Ishikawa (cell line): ENCODE results near the gene DNAH17.

ENCODE experiments used
- CEBPB ChIP-seq: IDR thresholded peaks from 2 replicates; pipeline ENCODE4 v1.6.1; 2012
- CREB1 ChIP-seq: IDR thresholded peaks from 2 replicates; pipeline ENCODE4 v1.6.1; 2012; ENCODE audit warnings: low read depth
- EGR1 ChIP-seq: IDR thresholded peaks from 2 replicates; pipeline ENCODE4 v1.6.1; 2012
- EP300 ChIP-seq: IDR thresholded peaks from 2 replicates; pipeline ENCODE4 v1.6.1; 2012; ENCODE audit warnings: borderline replicate concordance
- FOXM1 ChIP-seq: IDR thresholded peaks from 2 replicates; pipeline ENCODE4 v1.6.1; 2012; ENCODE audit warnings: low read depth, borderline replicate concordance
- NFIC ChIP-seq: IDR thresholded peaks from 2 replicates; pipeline ENCODE4 v1.6.1; 2012
- RAD21 ChIP-seq: IDR thresholded peaks from 2 replicates; pipeline ENCODE4 v1.6.1; 2012; ENCODE audit warnings: low read depth
- REST ChIP-seq: IDR thresholded peaks from 2 replicates; pipeline ENCODE4 v1.6.1; 2012; ENCODE audit warnings: low read depth, mild to moderate bottlenecking
- TAF1 ChIP-seq: IDR thresholded peaks from 2 replicates; pipeline ENCODE4 v1.6.1; 2012; ENCODE audit warnings: low read depth, mild to moderate bottlenecking
- TCF12 ChIP-seq: IDR thresholded peaks from 2 replicates; pipeline ENCODE4 v1.6.1; 2012; ENCODE audit warnings: low read depth
- TEAD4 ChIP-seq: IDR thresholded peaks from 2 replicates; pipeline ENCODE4 v1.6.1; 2012
- USF1 ChIP-seq: IDR thresholded peaks from 2 replicates; pipeline ENCODE4 v1.6.1; 2012
- YY1 ChIP-seq: IDR thresholded peaks from 2 replicates; pipeline ENCODE4 v1.6.1; 2012; ENCODE audit warnings: low read depth
- ZBTB7A ChIP-seq: IDR thresholded peaks from 2 replicates; pipeline ENCODE4 v1.6.1; 2012; ENCODE audit warnings: low read depth
- TF ChIP-seq, protein P1 (sequence below): IDR thresholded peaks from 2 replicates; pipeline ENCODE4 v1.6.1; 2012

The DNAH17 gene

DNA sequence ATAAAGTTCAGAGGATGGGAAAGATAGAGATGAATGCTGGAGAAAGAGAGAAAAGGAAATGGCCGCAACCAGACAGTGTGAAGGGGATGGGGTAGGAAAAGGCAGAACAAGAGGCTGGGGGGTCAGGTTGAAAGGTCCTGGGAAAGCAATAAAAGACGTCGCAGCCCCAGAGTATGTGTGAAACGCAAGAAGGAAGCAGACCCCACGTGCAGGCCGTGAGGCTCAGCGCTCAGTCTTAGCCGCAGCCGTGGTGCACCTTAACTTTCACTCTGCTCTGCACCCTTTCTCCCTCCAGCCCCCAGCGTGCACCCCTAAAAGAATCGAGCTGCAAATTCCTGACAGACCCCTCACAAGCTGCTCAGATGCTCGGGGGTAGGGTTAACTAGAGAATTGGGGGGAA lies 1.9 kb downstream of the DNAH17 start:
- TF ChIP-seq CEBPB (no peak), EGR1 (no peak), REST (no peak), CREB1 (no peak), TAF1 (no peak), RAD21 (no peak), FOXM1 (no peak), EP300 (no peak), YY1 (no peak), NFIC (no peak), USF1 (no peak), TEAD4 (no peak), TCF12 (no peak), ZBTB7A (no peak)
- TF ChIP-seq, protein P1, sequence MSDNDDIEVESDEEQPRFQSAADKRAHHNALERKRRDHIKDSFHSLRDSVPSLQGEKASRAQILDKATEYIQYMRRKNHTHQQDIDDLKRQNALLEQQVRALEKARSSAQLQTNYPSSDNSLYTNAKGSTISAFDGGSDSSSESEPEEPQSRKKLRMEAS = no peak

- peak; percentile 57 for TF ChIP-seq RAD21
- TF ChIP-seq, protein P1 = no peak
Measured at GRCh38 chr17:78573955-78574354, 3.2 kb downstream of the DNAH17 start.

DNA sequence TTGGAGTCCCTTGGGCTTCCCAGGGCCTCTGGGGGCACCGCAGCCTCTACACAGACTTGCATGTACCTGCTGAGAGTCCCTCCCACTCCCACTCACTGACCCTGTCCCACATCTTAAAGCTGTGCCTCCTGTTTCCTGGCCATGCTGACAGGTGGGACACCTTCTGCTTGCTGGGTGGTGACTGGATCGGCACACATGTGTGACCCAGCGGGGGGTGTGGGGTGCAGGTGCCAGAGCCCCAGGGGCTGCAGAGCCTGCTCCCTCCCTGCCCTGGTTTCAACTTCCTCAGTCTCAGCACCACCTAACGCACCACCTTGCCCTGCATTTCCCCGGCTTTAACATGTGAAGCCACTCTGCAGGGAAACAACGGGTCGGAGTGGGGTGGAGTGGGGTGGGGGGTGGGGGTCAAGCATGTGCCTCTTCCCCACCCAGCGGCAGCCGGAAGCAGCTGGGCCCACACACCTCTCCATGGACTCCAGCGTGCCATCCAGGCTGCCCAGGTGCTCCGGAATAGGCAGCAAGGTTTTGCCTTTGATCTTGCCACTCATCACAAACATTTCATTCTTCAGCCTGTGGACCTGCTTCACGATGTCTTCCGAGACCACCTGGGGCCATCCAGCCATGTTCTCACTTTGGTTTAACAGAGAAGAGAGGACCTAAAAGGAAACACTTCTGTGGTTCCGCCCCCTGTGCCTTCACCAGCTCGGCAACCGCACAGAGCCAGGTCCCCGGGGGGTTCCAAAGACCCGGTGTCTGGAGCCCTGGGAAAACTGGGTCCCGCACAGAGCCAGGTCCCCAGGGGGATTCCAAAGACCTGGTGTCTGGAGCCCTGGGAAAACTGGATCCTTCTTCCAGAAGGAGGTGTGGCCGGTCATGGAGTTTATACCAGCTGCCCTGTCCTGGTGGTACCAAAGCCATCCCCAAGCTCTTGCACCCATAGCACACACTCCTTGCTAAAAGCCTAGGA lies 4.7 kb downstream of the DNAH17 start:
- TF ChIP-seq EGR1 (no peak), EP300 (no peak)

GRCh38 chr17:78571329-78571728 lies 5.9 kb downstream of the DNAH17 start:
- no peak for TF ChIP-seq FOXM1
- TF ChIP-seq EGR1 = no peak
- TF ChIP-seq TCF12 = no peak
- no peak for TF ChIP-seq YY1
- TF ChIP-seq EP300 = no peak
- TF ChIP-seq TEAD4 = no peak
- TF ChIP-seq CREB1 = no peak
- no peak for TF ChIP-seq CEBPB
- TF ChIP-seq, protein P1 = no peak
- TF ChIP-seq TAF1 = no peak
- TF ChIP-seq RAD21 = no peak
- TF ChIP-seq ZBTB7A = no peak
- no peak for TF ChIP-seq USF1
- TF ChIP-seq NFIC = no peak
- no peak for TF ChIP-seq REST

DNA sequence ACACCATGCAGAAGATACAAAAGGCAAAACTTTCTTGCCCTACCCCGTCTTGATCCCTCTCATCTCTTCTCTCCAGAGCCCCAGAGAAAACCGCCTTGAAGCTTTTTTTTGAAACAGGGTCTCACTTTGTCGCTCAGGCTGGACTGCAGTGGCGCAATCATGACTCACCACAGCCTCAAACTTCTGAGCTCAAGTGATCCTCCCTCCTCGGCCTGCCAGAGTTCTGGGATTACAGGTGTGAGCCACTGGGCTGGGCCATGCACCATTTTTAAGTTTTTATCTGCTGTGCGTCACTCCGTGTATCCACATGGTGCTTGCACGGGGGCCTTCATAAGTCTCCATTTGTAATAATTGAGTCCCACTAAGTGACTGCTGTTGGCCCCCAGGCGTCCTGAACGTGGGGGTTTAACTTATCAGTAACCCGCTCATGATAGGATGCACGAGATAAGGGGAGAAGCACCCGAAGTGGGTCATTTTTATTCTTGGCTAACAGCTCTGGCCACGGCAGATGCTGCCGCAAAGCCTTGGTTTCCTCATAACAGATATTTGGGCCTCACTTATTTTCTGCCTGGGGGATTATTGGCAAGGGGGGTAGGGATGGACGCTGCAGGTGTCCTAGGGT lies 8.6 kb downstream of the DNAH17 start:
- TF ChIP-seq CEBPB = peak; percentile 50; the same call in 1 of the 2 replicates
- TF ChIP-seq ZBTB7A = no peak

DNA sequence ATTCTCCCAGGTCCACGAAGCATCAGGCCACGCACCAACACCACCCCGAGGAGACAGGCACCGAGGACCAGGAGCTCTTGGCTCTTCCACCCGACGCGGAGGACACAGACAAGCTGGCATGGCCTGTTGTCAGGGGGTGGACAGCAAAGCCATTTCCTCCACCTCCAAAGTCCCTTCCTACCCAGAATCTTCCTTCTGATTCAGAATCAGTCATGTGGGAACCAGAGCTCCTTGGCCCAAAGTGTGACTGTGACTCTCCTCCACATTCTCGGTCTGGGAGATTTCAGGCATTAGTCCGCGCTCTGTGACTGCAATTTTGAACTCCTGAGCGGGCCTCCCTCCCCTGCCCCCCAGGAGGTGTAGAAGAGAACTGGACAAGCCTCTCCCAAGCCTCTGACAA lies 9.2 kb downstream of the DNAH17 start:
- TF ChIP-seq REST (no peak), TAF1 (no peak), CEBPB (no peak), FOXM1 (no peak), EP300 (no peak), TCF12 (no peak), CREB1 (no peak), TEAD4 (no peak), EGR1 (no peak), NFIC (no peak), RAD21 (no peak), YY1 (no peak), USF1 (no peak), ZBTB7A (no peak)
- TF ChIP-seq, protein P1 = no peak
